HG03139 (cell line): ENCODE data around the gene CCDC197.

ENCODE experiments used
- ATAC-seq: cut with Tn5 transposase; IDR thresholded peaks from one replicate; pipeline ENCODE4 v1.9.1; 2021; ENCODE audit not compliant: unreplicated experiment

CCDC197 gene

DNA sequence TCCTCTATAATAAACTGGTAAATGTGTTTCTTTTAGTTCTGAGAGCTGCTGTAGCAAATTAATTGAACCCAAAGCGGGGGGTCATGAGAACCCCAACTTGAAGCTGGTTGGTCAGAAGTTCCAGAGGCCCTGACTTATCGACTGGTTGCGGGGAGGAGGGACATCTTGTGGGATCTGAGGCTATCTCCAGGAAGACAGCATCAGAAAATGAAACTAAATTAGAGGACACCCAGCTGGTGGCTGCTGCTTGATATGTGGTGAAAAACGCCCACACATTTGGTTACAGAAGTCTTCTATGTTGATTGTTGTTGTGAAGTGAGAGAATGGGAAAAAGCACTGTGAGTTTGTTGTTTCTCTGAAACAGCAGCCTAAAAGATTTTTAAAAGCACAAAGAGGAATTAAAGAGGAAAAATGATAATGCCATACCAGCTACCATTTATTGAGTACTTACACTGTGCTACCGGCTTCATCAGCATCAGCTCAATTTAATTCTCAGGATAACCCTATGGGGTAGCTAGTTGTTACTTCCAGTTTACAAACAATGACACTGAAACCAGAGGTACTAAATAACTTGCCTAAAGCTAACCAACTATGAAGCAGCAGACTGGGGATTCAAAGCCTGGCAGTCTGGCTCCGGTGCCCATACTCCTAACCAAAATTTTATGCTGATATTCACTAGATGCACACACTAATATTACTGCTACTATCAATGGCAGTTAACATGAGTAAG is 59.6 kb downstream of the CCDC197 start:
- no peak for ATAC-seq

DNA sequence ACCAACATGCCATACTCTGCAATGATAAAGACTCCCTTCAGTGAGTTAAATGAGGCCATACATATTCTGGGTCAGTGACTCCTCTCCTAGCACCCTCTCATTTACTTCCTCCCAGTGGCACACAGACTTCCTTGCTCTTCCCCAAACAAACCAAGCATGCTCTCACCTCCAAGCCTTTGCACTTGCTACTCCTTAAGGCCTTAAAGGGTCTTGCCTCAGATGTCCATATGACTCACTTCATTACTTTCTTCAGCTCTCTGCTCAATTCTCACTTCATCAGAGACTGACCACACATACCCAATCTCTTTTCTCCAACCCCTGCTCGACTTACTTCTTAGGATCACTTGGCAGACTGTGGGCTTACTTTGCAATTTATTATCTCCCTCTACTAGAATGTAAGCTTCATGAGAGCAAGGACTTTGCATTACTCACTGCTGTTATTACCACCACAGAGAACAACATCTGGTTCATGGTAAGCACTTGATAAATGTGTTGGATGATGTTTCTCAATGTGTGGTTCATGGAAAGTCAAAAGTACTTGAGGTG is 61.1 kb downstream of the CCDC197 start:
- ATAC-seq: no peak
